GM23248 (cell line): ENCODE data around the gene RBL2.

ENCODE experiments used
- EZH2 ChIP-seq: fragments of 200-600 bp; sonication (generic); IDR thresholded peaks from 2 replicates; pipeline ENCODE4 v1.6.1; 2018; ENCODE audit warnings: antibody characterized with exemption, mild to moderate bottlenecking; ENCODE audit not compliant: insufficient read depth, poor library complexity, severe bottlenecking
- EZH2phosphoT487 ChIP-seq: fragments of 200-600 bp; sonication (generic); IDR thresholded peaks from 2 replicates; pipeline ENCODE4 v1.6.1; 2018; ENCODE audit warnings: antibody characterized with exemption, moderate library complexity, mild to moderate bottlenecking, low read depth; ENCODE audit not compliant: insufficient read depth

DNA sequence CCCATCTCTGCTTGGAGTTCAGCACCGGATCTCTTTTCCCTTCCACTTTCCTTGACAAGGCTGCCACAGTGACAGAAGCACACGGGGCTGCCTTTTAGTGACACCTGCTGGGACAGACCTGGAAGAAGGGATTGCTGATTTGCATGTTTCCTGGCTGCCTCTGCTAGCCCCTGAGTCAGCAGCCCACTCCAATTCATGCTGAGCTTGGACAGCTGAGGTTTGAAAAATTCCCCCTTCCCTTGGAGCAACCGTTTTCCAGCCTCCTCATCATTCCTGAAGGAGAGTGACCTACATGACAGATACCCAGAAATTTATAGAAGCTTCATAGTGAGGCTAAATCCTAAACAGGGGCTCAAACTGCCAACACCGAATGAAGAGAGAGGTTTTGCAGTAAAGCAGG lies 18.8 kb upstream of the RBL2 start:
- TF ChIP-seq EZH2phosphoT487 (no peak), EZH2 (no peak)
